Suprapubic skin (tissue), 4 donors: Measurements from ENCODE around the gene LMLN.

Source experiments
- CTCF ChIP-seq, 2 donors: fragments of 200-600 bp in 1 of 2; fragments of 450-650 bp in 1 of 2; sonication (generic) in 1 of 2; IDR thresholded peaks; one replicate each; pipeline ENCODE4 v1.5.1; 2016 to 2019; ENCODE audit warnings: antibody characterized with exemption in 2 of 2, mild to moderate bottlenecking in 1 of 2, moderate library complexity in 1 of 2
- EP300 ChIP-seq: sonication (generic); formaldehyde crosslinking; IDR thresholded peaks from one replicate; pipeline ENCODE4 v1.6.1; 2017; ENCODE audit warnings: antibody characterized with exemption
- POLR2A ChIP-seq, 2 donors: fragments of 450-650 bp; IDR thresholded peaks; one replicate each; pipeline ENCODE4 v1.6.1; 2017; ENCODE audit warnings: antibody characterized with exemption in 2 of 2, mild to moderate bottlenecking in 2 of 2, moderate library complexity in 2 of 2
- POLR2AphosphoS5 ChIP-seq, 3 donors: sonication (generic); formaldehyde crosslinking; IDR thresholded peaks; one replicate each; pipeline ENCODE4 v1.6.1; 2017; ENCODE audit warnings: antibody characterized with exemption in 3 of 3

- no peak for TF ChIP-seq CTCF (IDR thresholded peaks at IDR 0.05)
- TF ChIP-seq POLR2A (IDR thresholded peaks at IDR 0.05), result peak; percentile 66 to 91
- peak; percentile 82 to 91 (median 85) for TF ChIP-seq POLR2AphosphoS5 (IDR thresholded peaks at IDR 0.05)
- TF ChIP-seq EP300, result no peak
Observed at GRCh38 chr3:197949778-197950676, 10.0 kb upstream of the LMLN start, which contains the start of gene RPL35A.
